HG03432 (cell line): ENCODE results near the gene ASIP.
"Not testable (repeated sequence)": the region's sequence is repeated elsewhere in the genome, so short reads cannot be mapped to it uniquely, and the experiment has no call there.

Source experiments
- ATAC-seq: cut with Tn5 transposase; IDR thresholded peaks from one replicate; pipeline ENCODE4 v1.9.1; 2021; ENCODE audit warnings: mild to moderate bottlenecking, moderate library complexity; ENCODE audit not compliant: unreplicated experiment

ASIP gene, protein sequence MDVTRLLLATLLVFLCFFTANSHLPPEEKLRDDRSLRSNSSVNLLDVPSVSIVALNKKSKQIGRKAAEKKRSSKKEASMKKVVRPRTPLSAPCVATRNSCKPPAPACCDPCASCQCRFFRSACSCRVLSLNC

GRCh38 chr20:34240693-34241615, at the start of gene ASIP:
TSS of gene ASIP (plus strand) at chr20:34241423. CDS start at chr20:34260375, 18,952 bp downstream.
- no peak for ATAC-seq

DNA sequence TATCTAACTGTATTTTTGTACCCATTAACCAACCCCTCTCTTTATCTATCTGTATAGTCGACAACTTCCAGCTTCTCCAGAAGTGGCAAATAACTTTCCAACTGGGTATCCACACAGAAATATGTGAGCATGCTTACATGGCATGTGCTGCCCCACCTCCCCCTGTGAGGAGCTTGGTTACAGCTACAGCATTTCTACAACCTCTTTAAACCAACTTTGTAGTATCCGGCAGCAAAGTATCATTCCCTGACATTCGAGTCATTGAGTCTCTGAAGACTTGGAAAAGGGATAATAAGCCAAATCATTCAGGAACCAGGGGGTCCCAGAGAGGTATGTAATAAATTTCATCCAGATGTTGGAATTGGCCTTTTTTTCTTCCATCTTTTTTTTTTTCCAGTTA, 48.2 kb upstream of the ASIP start:
- no peak for ATAC-seq

GRCh38 chr20:34199183-34199582, 42.0 kb upstream of the ASIP start:
- ATAC-seq, result no peak

GRCh38 chr20:34200023-34200422, 41.2 kb upstream of the ASIP start:
- ATAC-seq, result no peak

DNA sequence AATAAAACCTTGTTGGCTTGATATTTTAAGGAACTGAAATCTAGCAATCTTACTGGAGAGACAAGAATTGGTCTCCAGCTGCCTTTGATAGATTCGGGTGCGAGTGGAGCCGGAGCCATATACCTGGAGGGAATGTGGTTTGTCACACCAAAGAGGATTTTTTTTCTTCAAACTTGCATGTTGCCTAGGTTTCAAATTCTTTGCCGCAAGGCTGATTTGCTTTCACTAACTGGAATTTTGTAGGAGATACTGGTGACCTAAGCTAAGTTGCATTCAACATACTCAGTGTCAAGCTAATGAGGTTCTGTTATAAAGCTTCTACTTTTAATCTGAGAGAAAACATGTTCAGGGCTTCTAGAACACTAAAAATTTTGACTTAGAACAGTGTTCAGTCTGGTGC, 39.7 kb upstream of the ASIP start:
- ATAC-seq, result no peak

- not testable (repeated sequence) for ATAC-seq
Measured at GRCh38 chr20:34205172-34205880, 35.9 kb upstream of the ASIP start.

DNA sequence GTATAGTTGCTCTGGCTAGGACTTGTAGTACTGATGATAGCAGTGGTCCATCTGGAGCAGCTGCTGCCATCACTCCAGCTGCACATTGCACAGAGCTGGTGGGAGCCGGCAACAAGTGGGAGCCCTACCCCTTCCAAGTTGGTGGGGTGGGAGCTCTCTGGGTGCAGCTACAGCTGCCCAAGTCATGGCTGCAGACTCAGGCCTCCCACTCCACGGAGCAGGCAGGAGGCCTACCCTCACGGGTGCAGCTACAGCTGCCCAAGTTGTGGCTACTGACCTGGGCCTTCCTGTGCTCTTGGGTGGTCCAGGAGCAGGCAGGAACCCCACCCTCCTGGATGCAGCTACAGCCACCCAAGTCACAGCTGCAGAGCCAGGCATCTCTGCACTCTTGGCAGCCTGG, 32.1 kb upstream of the ASIP start:
- no peak for ATAC-seq

DNA sequence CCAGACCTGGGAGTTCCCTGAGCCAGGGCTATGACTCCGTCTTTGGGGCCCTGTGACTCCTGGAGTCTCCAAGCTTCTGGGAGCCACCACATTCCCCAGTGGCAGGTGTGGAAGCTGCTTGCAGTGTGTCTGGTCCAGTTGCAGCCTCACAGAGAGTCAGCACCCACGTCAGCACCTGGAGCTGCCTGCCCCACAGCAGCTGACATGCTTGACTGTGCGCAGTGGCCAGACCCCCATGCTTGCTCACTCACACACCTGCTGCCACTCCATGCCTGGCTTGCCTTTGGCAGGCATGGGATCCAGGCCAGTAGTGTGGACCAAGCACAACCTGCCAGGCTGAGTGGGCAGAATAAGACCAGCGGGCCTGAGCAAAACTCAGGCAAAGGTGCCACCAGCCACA, 31.0 kb upstream of the ASIP start:
- no peak for ATAC-seq

DNA sequence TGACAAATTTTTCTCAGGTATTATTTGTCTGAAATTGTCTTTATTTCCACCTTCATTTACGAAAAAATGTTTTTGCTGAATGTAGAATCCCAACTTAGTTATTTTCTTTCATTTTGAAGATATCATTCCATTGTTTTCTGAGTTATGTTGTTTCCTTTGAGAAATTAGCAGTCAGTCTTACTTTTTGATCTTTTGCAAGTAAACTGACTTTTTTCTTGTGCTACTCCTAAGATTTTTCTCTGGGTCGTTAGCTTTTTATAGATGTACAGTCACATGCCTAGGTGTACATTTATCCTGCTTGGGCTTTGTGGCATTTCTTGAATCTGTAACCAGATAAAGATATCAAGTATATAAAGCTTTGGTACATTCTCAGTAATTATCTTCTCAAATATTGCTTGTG, 29.6 kb upstream of the ASIP start:
- ATAC-seq, result no peak

GRCh38 chr20:34213213-34213612, 28.0 kb upstream of the ASIP start:
- no peak for ATAC-seq

- no peak for ATAC-seq
Measured at GRCh38 chr20:34215711-34216381, 25.4 kb upstream of the ASIP start.

DNA sequence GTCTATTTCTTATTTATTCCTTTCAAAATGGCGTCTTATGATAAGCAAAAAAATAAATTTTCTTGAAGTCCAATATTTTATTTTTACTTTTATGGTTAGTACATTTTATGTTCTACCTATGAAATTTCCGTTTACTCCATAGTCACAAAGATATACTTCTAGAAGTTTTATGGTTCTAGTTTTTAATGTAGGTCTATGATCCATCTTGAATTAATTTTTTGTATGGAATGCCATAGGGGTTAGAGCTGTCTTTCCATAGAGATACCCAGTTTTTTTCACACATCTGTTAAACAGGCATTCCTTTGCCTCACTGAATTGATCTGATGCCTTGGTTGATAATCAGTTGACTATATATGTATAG, 24.9 kb upstream of the ASIP start:
- no peak for ATAC-seq

GRCh38 chr20:34220561-34220960, 20.7 kb upstream of the ASIP start:
- ATAC-seq, result no peak

- ATAC-seq, result no peak
Measured at GRCh38 chr20:34222208-34222607, 19.0 kb upstream of the ASIP start.

DNA sequence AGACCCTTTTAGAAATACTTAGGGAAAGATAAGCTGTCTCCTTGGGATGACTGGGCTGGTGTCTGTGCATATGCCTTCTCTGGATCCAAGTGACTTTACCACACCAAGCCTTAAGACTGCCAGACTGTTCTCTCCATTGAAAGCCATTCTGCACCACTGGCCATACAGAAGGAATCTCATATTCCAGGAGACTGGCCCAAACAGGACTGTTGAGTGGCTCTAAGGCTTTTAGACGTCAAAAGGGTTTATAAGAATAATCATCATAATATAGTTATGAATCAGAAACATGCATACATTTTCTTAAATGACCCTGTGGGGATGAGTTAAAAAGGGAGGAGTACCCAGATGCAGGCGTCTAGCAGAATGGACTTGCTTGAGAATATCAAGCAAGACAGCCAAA, 17.0 kb upstream of the ASIP start:
- not testable (repeated sequence) for ATAC-seq

DNA sequence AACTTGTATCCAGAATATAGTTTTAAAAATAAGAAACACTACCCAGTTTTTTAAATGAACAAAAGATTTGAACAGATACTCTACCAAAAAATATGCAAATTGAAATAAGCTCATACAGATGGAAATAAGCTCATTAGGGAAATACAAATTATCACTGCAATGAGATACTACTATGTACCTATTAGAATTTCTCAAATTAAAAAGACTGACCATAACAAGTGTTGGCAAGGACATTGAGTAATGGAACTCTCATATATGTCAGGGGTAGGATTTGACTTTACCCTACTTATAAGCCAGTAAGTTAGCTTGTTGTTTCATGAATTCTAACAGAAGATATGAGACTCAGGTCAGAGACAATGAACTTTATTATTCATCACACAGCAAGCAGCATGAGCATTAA, 9.6 kb upstream of the ASIP start:
- no peak for ATAC-seq

DNA sequence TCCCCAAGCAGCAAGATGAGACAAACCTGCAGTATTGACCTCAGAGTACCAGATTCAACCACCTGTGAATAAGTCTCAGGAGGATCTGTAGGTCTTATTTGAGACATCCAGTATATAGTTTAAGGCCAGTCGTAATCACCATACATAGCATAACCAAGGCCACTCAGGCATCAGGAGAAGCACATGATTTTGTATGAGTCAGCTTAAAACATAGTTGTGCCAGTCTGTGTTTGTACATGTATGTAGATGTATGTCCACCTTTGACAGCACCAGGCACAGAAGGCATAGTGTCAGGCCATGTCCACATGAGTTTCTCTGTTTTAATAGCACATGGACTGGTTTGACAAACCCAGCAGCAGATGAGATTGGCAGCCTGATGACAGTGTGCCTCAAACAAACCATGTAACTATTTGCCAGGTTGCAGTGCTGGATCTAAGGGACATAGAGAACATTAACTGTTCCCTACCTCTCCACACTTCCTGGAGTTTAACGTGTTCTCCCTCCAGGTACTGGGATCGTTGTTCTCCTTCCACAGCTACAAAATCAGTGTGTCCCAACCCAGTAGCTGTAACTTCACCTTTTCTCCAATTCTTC, 8.6 kb upstream of the ASIP start:
- no peak for ATAC-seq

DNA sequence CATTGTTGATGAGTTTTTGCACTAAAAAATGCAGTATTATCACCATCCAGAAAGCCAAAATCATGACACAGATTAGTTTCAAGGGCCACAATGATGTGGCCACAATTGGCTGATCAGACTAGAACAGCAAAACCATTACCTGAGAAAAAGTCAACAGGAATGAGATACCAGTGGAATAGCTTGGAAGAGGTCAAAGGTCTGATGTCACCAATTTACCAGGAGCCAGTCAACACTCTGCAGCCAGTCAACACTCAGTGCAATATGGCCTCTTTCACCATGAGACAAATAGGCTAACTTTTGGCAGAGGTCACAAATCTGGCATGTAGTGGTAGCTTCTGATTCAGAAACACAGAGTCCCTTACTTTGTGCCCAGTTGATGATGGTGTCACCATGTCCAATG, 7.5 kb upstream of the ASIP start:
- no peak for ATAC-seq

DNA sequence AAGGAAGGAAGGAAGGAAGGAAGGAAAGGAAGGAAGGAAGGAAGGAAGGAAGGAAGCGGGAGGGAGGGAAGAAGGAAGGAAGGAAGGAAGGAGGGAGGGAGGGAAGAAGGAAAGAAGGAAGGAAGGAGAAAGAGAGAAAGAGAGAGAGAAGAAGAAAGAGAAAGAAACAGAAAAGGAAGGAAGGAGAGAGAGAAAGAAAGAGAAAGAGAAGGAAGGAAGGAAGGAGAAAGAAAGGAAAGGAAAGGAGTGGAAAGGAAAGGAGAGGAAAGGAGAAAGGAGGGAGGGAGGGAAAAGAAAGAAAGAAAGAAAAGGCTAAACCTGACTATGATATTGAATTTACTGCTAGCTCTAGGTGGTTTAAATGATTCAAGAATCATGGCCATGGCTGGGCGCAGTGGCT, 5.3 kb upstream of the ASIP start:
- ATAC-seq, result no peak

DNA sequence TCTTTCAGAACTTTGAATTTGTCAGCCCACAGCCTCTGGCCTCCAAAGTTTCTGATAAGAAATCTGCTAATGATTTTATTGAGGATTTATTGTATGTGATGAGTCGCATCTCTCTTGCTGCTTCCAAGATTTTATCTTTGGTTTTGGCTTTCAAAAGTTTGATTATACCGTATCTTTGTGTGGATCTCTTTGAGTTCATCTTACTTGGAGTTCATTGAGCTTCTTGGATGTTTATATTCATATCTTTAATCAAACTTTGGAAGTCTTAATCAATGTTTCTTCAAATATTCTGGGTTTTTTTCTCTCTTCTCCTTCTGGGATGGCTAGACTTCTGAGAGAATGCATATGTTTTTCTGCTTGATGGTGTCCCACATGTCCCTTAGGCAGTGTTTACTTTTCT, 3.3 kb upstream of the ASIP start:
- no peak for ATAC-seq

DNA sequence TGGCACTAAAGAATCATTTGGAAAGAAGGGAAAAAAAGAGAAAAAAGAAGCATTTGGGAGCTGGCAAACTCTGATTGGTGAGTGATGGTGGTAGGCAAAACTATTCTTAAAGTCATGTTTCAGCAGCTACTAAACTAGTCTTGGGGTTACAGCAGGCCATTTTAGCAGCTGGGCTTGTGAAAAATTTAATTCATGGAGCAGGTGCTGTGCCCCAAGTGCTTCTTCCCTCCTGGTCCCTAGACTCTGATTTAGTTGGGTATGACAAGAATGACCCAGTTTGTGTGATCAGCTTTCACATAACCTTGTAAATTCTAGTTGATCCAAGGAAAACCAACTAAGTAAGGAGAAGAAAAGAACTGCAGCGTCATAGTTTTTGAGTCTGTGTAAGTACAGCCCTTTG, 1.1 kb upstream of the ASIP start:
- no peak for ATAC-seq
